Measurements from ENCODE around the gene DCBLD1. TPM values are rescaled to one million over a fixed set of nuclear protein-coding genes. Genes with fewer than 3 reads are reported as not detected.

Gene DCBLD1
- total RNA-seq, 2 experiments from 2014 or later, result 1.3 to 1.4 TPM

GRCh38 chr6:117489003-117489402 is 6.5 kb downstream of the DCBLD1 start:
- Histone ChIP-seq H3K27me3 (ENCODE audit: control insufficient read depth in 1 of 2, insufficient read depth in 2 of 2, low read length in 2 of 2) (peaks cover 0 to 23% of the 10 kb centered on the region in 2 experiments), H3K36me3 (ENCODE audit: insufficient read depth, low read length) (no peaks in the 10 kb centered on the region), H3K27ac (ENCODE audit: low read depth in 1 of 2, low read length in 2 of 2) (no peak overlapping the region), H3K9me3 (ENCODE audit: control insufficient read depth in 1 of 2, insufficient read depth in 1 of 2, low read length in 2 of 2) (no peaks in the 10 kb centered on the region), H3K4me1 (ENCODE audit: insufficient read depth, low read length) (no peaks in the 10 kb centered on the region), H3K4me3 (ENCODE audit: low read length) (no peak overlapping the region)
- ChIA-PET POLR2A (no interaction called here), CTCF (no interaction called here)
- H3K36me3 Mint-ChIP-seq (ENCODE audit: low read depth), result no peaks in the 10 kb centered on the region
- ATAC-seq (ENCODE audit: poor library complexity), result no peak
- H3K4me3 Mint-ChIP-seq, result no peak overlapping the region
- no peak overlapping the region for H3K27ac Mint-ChIP-seq
- no peaks in the 10 kb centered on the region for H3K9me3 Mint-ChIP-seq
- intact Hi-C loops (cut with DNase I, micrococcal nuclease), result no loop called here
- H3K4me1 Mint-ChIP-seq (ENCODE audit: low read depth), result no peaks in the 10 kb centered on the region
- peaks cover 27% of the 10 kb centered on the region for H3K27me3 Mint-ChIP-seq
- TF ChIP-seq CTCF (IDR thresholded peaks at IDR 0.05), result no peak
- no peak for DNase-seq

DNA sequence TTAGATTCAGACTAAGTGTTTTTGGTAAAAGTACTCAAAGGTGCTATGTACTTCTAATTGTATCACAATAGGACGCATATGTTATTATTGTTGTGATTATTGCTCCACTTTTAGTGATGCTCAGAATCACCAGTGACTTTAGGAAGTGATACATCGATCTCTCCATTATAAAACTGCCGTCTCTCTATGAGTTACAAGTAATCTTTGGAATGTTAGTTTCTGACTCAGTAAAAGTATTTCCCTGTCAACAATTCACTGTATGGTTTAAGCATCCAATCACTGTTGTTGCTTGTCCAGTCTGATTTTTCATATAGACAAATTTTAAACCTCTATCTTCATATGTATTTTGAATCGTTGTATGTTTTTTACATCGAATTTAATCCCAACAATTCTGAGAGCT is 9.4 kb downstream of the DCBLD1 start:
- H3K4me1 ChIP-seq (ENCODE audit: insufficient read depth, low read length), result no peaks in the 10 kb centered on the region
- H3K36me3 ChIP-seq (ENCODE audit: insufficient read depth, low read length), result no peaks in the 10 kb centered on the region
- no peak overlapping the region for H3K27ac Mint-ChIP-seq
- H3K4me1 Mint-ChIP-seq (ENCODE audit: low read depth), result no peaks in the 10 kb centered on the region
- H3K27me3 Mint-ChIP-seq, result peaks cover 4% of the 10 kb centered on the region
- H3K9me3 ChIP-seq (ENCODE audit: control insufficient read depth in 1 of 2, insufficient read depth in 1 of 2, low read length in 2 of 2), result no peaks in the 10 kb centered on the region
- peaks cover 0 to under 1% of the 10 kb centered on the region in 2 experiments for H3K27me3 ChIP-seq (ENCODE audit: control insufficient read depth in 1 of 2, insufficient read depth in 2 of 2, low read length in 2 of 2)
- no peak overlapping the region for H3K4me3 Mint-ChIP-seq
- H3K4me3 ChIP-seq (ENCODE audit: low read length), result no peak overlapping the region
- intact Hi-C loops (cut with DNase I, micrococcal nuclease), result no loop called here
- H3K36me3 Mint-ChIP-seq (ENCODE audit: low read depth), result no peaks in the 10 kb centered on the region
- ATAC-seq (ENCODE audit: poor library complexity), result no peak
- CTCF ChIA-PET, result interaction anchor here (1.1 kb wide), 1 partner anchor 23 kb away, joined by 3 read pairs; no protein-coding TSS in a partner anchor
- no peaks in the 10 kb centered on the region for H3K9me3 Mint-ChIP-seq
- TF ChIP-seq CTCF (IDR thresholded peaks at IDR 0.05), result no peak
- POLR2A ChIA-PET, result no interaction called here
- no peak for DNase-seq
- H3K27ac ChIP-seq (ENCODE audit: low read depth in 1 of 2, low read length in 2 of 2), result no peak overlapping the region

GRCh38 chr6:117493470-117493869 is 11.0 kb downstream of the DCBLD1 start:
- H3K4me3 ChIP-seq (ENCODE audit: low read length), result no peak overlapping the region
- H3K36me3 ChIP-seq (ENCODE audit: insufficient read depth, low read length), result no peaks in the 10 kb centered on the region
- Mint-ChIP-seq H3K4me3 (no peak overlapping the region), H3K27ac (no peak overlapping the region), H3K4me1 (ENCODE audit: low read depth) (no peaks in the 10 kb centered on the region), H3K27me3 (no peaks in the 10 kb centered on the region), H3K9me3 (no peaks in the 10 kb centered on the region), H3K36me3 (ENCODE audit: low read depth) (no peaks in the 10 kb centered on the region)
- TF ChIP-seq CTCF (IDR thresholded peaks at IDR 0.05), result no peak
- DNase-seq (no peak), ATAC-seq (ENCODE audit: poor library complexity) (no peak)
- POLR2A ChIA-PET, result interaction anchor here (1.5 kb wide), 1 partner anchor 10 kb away, joined by 4 read pairs; no protein-coding TSS in a partner anchor
- H3K27ac ChIP-seq (ENCODE audit: low read depth in 1 of 2, low read length in 2 of 2), result no peak overlapping the region
- intact Hi-C loops (cut with DNase I, micrococcal nuclease), result no loop called here
- no peaks in the 10 kb centered on the region for H3K9me3 ChIP-seq (ENCODE audit: control insufficient read depth in 1 of 2, insufficient read depth in 1 of 2, low read length in 2 of 2)
- H3K27me3 ChIP-seq (ENCODE audit: control insufficient read depth in 1 of 2, insufficient read depth in 2 of 2, low read length in 2 of 2), result no peaks in the 10 kb centered on the region
- CTCF ChIA-PET, result interaction anchor here (1.0 kb wide), 2 partner anchors 10 to 59 kb away, joined by 3 read pairs; no protein-coding TSS in a partner anchor
- H3K4me1 ChIP-seq (ENCODE audit: insufficient read depth, low read length), result no peaks in the 10 kb centered on the region
